ENCODE measurements around the gene ZNF771. TPM values are rescaled to one million over a fixed set of nuclear protein-coding genes. Genes with fewer than 3 reads are reported as not detected.
A peak's percentile ranks its signal among the peaks of the same experiment; 100 is the strongest.

The ZNF771 gene
- total RNA-seq, 2 experiments from 2014 or later: 0.80 to 1.2 TPM

- CTCF ChIA-PET: no interaction called here
Observed at GRCh38 chr16:30413112-30413806, 5.9 kb downstream of the ZNF771 start.

GRCh38 chr16:30414159-30414558 lies 6.8 kb downstream of the ZNF771 start:
- ChIA-PET POLR2A (interaction anchor here (1.1 kb wide), 1 partner anchor 31 kb away, joined by 3 read pairs; the partner anchor contains the start of gene SEPTIN1), CTCF (no interaction called here)
- no peak for TF ChIP-seq CTCF (IDR thresholded peaks at IDR 0.05)
- H3K9me3 Mint-ChIP-seq: no peaks in the 10 kb centered on the region
- peaks cover 16% of the 10 kb centered on the region for H3K36me3 Mint-ChIP-seq (ENCODE audit: low read depth)
- Histone ChIP-seq H3K27me3 (ENCODE audit: control insufficient read depth in 1 of 2, insufficient read depth in 2 of 2, low read length in 2 of 2) (no peaks in the 10 kb centered on the region), H3K4me3 (ENCODE audit: low read length) (no peak overlapping the region), H3K4me1 (ENCODE audit: insufficient read depth, low read length) (peaks cover 22% of the 10 kb centered on the region), H3K36me3 (ENCODE audit: insufficient read depth, low read length) (peaks cover 10% of the 10 kb centered on the region), H3K9me3 (ENCODE audit: control insufficient read depth in 1 of 2, insufficient read depth in 1 of 2, low read length in 2 of 2) (no peaks in the 10 kb centered on the region), H3K27ac (ENCODE audit: low read depth in 1 of 2, low read length in 2 of 2) (no peak overlapping the region)
- H3K27me3 Mint-ChIP-seq: no peaks in the 10 kb centered on the region
- intact Hi-C loops (cut with DNase I, micrococcal nuclease): loop anchor here in 1 of 2 experiments (10.0 kb wide), 2 partner anchors 319 to 349 kb away; partner anchors contain the start of genes ALDOA, TBX6 and YPEL3
- ATAC-seq (ENCODE audit: poor library complexity): no peak
- no peak overlapping the region for H3K27ac Mint-ChIP-seq
- no peak for DNase-seq
- H3K4me1 Mint-ChIP-seq (ENCODE audit: low read depth): peaks cover 27% of the 10 kb centered on the region
- H3K4me3 Mint-ChIP-seq: peak overlapping the region; percentile 7

More at GRCh38 chr16:30413112-30413806, 5.9 kb downstream of the ZNF771 start:
- H3K27me3 ChIP-seq (ENCODE audit: control insufficient read depth in 1 of 2, insufficient read depth in 2 of 2, low read length in 2 of 2): no peaks in the 10 kb centered on the region
- peaks cover 16% of the 10 kb centered on the region for H3K36me3 Mint-ChIP-seq (ENCODE audit: low read depth)
- peaks cover 28% of the 10 kb centered on the region for H3K4me1 Mint-ChIP-seq (ENCODE audit: low read depth)
- H3K9me3 Mint-ChIP-seq: no peaks in the 10 kb centered on the region
- TF ChIP-seq CTCF (IDR thresholded peaks at IDR 0.05): no peak
- peaks cover 24% of the 10 kb centered on the region for H3K4me1 ChIP-seq (ENCODE audit: insufficient read depth, low read length)
- intact Hi-C loops (cut with DNase I, micrococcal nuclease): loop anchor here in 1 of 2 experiments (10.0 kb wide), 2 partner anchors 318 to 348 kb away; partner anchors contain the start of genes ALDOA, TBX6 and YPEL3
- DNase-seq (no peak), ATAC-seq (ENCODE audit: poor library complexity) (no peak)
- no peak overlapping the region for H3K4me3 ChIP-seq (ENCODE audit: low read length)
- no peak overlapping the region for H3K27ac Mint-ChIP-seq
- H3K36me3 ChIP-seq (ENCODE audit: insufficient read depth, low read length): peaks cover 10% of the 10 kb centered on the region
- H3K9me3 ChIP-seq (ENCODE audit: control insufficient read depth in 1 of 2, insufficient read depth in 1 of 2, low read length in 2 of 2): no peaks in the 10 kb centered on the region
- H3K4me3 Mint-ChIP-seq: no peak overlapping the region
- POLR2A ChIA-PET: interaction anchor here (1.1 to 1.3 kb wide), 2 partner anchors 31 kb away, joined by 3 to 5 read pairs; partner anchors contain the start of gene SEPTIN1
- no peaks in the 10 kb centered on the region for H3K27me3 Mint-ChIP-seq
- H3K27ac ChIP-seq (ENCODE audit: low read depth in 1 of 2, low read length in 2 of 2): no peak overlapping the region

- H3K36me3 Mint-ChIP-seq (ENCODE audit: low read depth): peaks cover 22% of the 10 kb centered on the region
- H3K27ac ChIP-seq (ENCODE audit: low read depth in 1 of 2, low read length in 2 of 2): no peak overlapping the region
- intact Hi-C loops (cut with DNase I, micrococcal nuclease): loop anchor here in 1 of 2 experiments (10.0 kb wide), 2 partner anchors 321 to 351 kb away; partner anchors contain the start of genes ALDOA, TBX6 and YPEL3
- H3K4me3 ChIP-seq (ENCODE audit: low read length): no peak overlapping the region
- ChIA-PET POLR2A (interaction anchor here (1.1 to 4.9 kb wide), 5 partner anchors 9 to 351 kb away, joined by 5 to 119 read pairs (median 6); partner anchors contain the start of genes ALDOA, DCTPP1 and ZNF771), CTCF (interaction anchor here (0.6 to 1.9 kb wide), 3 partner anchors 11 to 384 kb away, joined by 3 to 5 read pairs (median 3); partner anchors contain the start of gene DCTPP1)
- H3K27ac Mint-ChIP-seq: no peak overlapping the region
- no peaks in the 10 kb centered on the region for H3K9me3 ChIP-seq (ENCODE audit: control insufficient read depth in 1 of 2, insufficient read depth in 1 of 2, low read length in 2 of 2)
- peak overlapping the region; percentile 0 for H3K4me3 Mint-ChIP-seq
- H3K36me3 ChIP-seq (ENCODE audit: insufficient read depth, low read length): peaks cover 12% of the 10 kb centered on the region
- ATAC-seq (ENCODE audit: poor library complexity) (no peak), DNase-seq (no peak)
- H3K9me3 Mint-ChIP-seq: no peaks in the 10 kb centered on the region
- H3K27me3 Mint-ChIP-seq: no peaks in the 10 kb centered on the region
- H3K4me1 ChIP-seq (ENCODE audit: insufficient read depth, low read length): peaks cover 16% of the 10 kb centered on the region
- peaks cover 21% of the 10 kb centered on the region for H3K4me1 Mint-ChIP-seq (ENCODE audit: low read depth)
- H3K27me3 ChIP-seq (ENCODE audit: control insufficient read depth in 1 of 2, insufficient read depth in 2 of 2, low read length in 2 of 2): no peaks in the 10 kb centered on the region
- no peak for TF ChIP-seq CTCF (IDR thresholded peaks at IDR 0.05)
Observed at GRCh38 chr16:30416047-30416603, 8.7 kb downstream of the ZNF771 start.
